ENCODE results near the gene CDC7. TPM values are rescaled to one million over a fixed set of nuclear protein-coding genes. Genes with fewer than 3 reads are reported as not detected.
"Not testable (repeated sequence)": the region's sequence is repeated elsewhere in the genome, so short reads cannot be mapped to it uniquely, and the experiment has no call there.

Gene CDC7
- total and polyA plus RNA-seq, 4 donors = 3.6 to 8.3 (median 4.6) TPM

GRCh38 chr1:91455896-91456295 lies 44.8 kb upstream of the CDC7 start:
- no peak overlapping the region for H3K4me3 ChIP-seq
- no peaks in the 10 kb centered on the region for H3K4me1 ChIP-seq (ENCODE audit: control insufficient read depth in 5 of 5, insufficient read depth in 5 of 5, low read length in 5 of 5)
- no peaks in the 10 kb centered on the region for H3K27me3 ChIP-seq (ENCODE audit: control insufficient read depth in 3 of 3, insufficient read depth in 3 of 3, low read length in 2 of 3)
- TF ChIP-seq CTCF (IDR thresholded peaks at IDR 0.05; ENCODE audit: control extremely low read depth, extremely low read depth) = no peak
- no peak overlapping the region for H3K27ac ChIP-seq (ENCODE audit: low read depth in 1 of 2, low read length in 1 of 2)
- H3K9me3 ChIP-seq (ENCODE audit: control insufficient read depth in 4 of 4, insufficient read depth in 3 of 4, low read length in 3 of 4) = no peaks in the 10 kb centered on the region
- WGBS, 2 donors = 71 to 73% methylated on average over 1 of the region's 1 CpG
- H3K36me3 ChIP-seq (ENCODE audit: control insufficient read depth in 4 of 4, insufficient read depth in 4 of 4, low read length in 4 of 4) = no peaks in the 10 kb centered on the region
- no peak overlapping the region for H3K9ac ChIP-seq (ENCODE audit: insufficient read depth in 1 of 2, low read length in 2 of 2)
- no peak for ATAC-seq (ENCODE audit: insufficient read depth, low FRiP score)
- no peak for DNase-seq

DNA sequence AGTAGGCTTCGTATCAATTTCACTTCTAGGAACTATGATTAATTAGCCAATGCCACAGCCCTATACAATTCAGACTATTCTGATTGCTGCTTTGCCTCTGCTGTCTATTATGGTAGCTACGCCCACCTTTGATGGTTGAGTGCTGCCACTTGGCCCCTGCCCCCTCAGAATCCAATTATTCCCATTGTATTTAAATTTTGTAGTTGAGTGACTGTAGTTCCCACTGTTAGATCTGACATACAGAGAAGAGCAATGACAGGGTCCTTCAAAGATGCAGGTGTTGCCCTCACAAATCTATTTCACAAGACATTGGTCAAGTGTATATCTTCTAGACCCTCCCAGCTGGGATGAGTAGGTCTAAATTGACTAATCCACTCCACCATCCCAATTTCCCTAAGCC lies 35.3 kb upstream of the CDC7 start:
- 79 to 83% methylated on average over 2 of the region's 2 CpGs for WGBS, 2 donors
- not testable (repeated sequence) for H3K27me3 ChIP-seq (ENCODE audit: control insufficient read depth in 3 of 3, insufficient read depth in 3 of 3, low read length in 2 of 3); H3K36me3 ChIP-seq (ENCODE audit: control insufficient read depth in 4 of 4, insufficient read depth in 4 of 4, low read length in 4 of 4); ATAC-seq (ENCODE audit: insufficient read depth, low FRiP score); H3K9ac ChIP-seq (ENCODE audit: insufficient read depth in 1 of 2, low read length in 2 of 2); H3K27ac ChIP-seq (ENCODE audit: low read depth in 1 of 2, low read length in 1 of 2); H3K4me1 ChIP-seq (ENCODE audit: control insufficient read depth in 5 of 5, insufficient read depth in 5 of 5, low read length in 5 of 5); H3K4me3 ChIP-seq; DNase-seq
- peaks cover 0 to 12% (median 7%) of the 10 kb centered on the region in 4 donors for H3K9me3 ChIP-seq (ENCODE audit: control insufficient read depth in 4 of 4, insufficient read depth in 3 of 4, low read length in 3 of 4)

GRCh38 chr1:91476533-91477217 lies 24.0 kb upstream of the CDC7 start:
- WGBS, 2 donors = 62 to 68% methylated on average over 2 of the region's 2 CpGs
- Histone ChIP-seq H3K27ac (ENCODE audit: low read depth in 1 of 2, low read length in 1 of 2) (no peak overlapping the region), H3K9ac (ENCODE audit: insufficient read depth in 1 of 2, low read length in 2 of 2) (no peak overlapping the region), H3K36me3 (ENCODE audit: control insufficient read depth in 4 of 4, insufficient read depth in 4 of 4, low read length in 4 of 4) (no peaks in the 10 kb centered on the region), H3K4me1 (ENCODE audit: control insufficient read depth in 5 of 5, insufficient read depth in 5 of 5, low read length in 5 of 5) (no peaks in the 10 kb centered on the region), H3K9me3 (ENCODE audit: control insufficient read depth in 4 of 4, insufficient read depth in 3 of 4, low read length in 3 of 4) (no peaks in the 10 kb centered on the region), H3K4me3 (no peak overlapping the region), H3K27me3 (ENCODE audit: control insufficient read depth in 3 of 3, insufficient read depth in 3 of 3, low read length in 2 of 3) (no peaks in the 10 kb centered on the region)
- DNase-seq = peak in 2 of 3 donors; percentile 35 to 38
- no peak for TF ChIP-seq CTCF (IDR thresholded peaks at IDR 0.05; ENCODE audit: control extremely low read depth, extremely low read depth)
- ATAC-seq (ENCODE audit: insufficient read depth, low FRiP score) = no peak

DNA sequence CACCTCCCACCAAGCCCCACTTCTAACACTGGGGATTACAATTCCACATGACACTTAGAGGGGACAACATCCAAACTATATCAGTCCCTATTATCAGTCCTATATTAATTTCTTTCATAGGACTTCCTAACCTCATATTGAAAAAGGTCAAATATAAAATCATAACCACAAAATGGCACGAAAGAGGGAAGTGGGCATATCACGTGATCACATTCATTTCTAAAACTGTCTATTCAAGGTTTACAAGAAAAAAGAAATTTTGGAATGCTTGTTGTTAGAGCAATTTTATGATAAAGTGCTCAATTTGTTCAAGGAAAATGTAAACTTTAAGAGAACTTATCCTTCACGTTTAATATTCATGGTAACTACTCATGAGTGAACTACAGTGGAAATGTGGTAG lies 13.2 kb upstream of the CDC7 start:
- TF ChIP-seq CTCF (IDR thresholded peaks at IDR 0.05; ENCODE audit: control extremely low read depth, extremely low read depth) = no peak
- H3K9ac ChIP-seq (ENCODE audit: insufficient read depth in 1 of 2, low read length in 2 of 2) = no peak overlapping the region
- peaks cover 0 to 2% (median 0%) of the 10 kb centered on the region in 4 donors for H3K9me3 ChIP-seq (ENCODE audit: control insufficient read depth in 4 of 4, insufficient read depth in 3 of 4, low read length in 3 of 4)
- 55 to 75% methylated on average over 3 of the region's 3 CpGs for WGBS, 2 donors
- H3K4me3 ChIP-seq = no peak overlapping the region
- no peaks in the 10 kb centered on the region for H3K4me1 ChIP-seq (ENCODE audit: control insufficient read depth in 5 of 5, insufficient read depth in 5 of 5, low read length in 5 of 5)
- H3K27ac ChIP-seq (ENCODE audit: low read depth in 1 of 2, low read length in 1 of 2) = no peak overlapping the region
- no peaks in the 10 kb centered on the region for H3K36me3 ChIP-seq (ENCODE audit: control insufficient read depth in 4 of 4, insufficient read depth in 4 of 4, low read length in 4 of 4)
- no peaks in the 10 kb centered on the region for H3K27me3 ChIP-seq (ENCODE audit: control insufficient read depth in 3 of 3, insufficient read depth in 3 of 3, low read length in 2 of 3)
- no peak for DNase-seq
- no peak for ATAC-seq (ENCODE audit: insufficient read depth, low FRiP score)

Data from lung (tissue), 12 donors.